ENCODE measurements around the gene UBAC2.
A peak's percentile ranks its signal among the peaks of the same experiment; 100 is the strongest.

The UBAC2 gene

DNA sequence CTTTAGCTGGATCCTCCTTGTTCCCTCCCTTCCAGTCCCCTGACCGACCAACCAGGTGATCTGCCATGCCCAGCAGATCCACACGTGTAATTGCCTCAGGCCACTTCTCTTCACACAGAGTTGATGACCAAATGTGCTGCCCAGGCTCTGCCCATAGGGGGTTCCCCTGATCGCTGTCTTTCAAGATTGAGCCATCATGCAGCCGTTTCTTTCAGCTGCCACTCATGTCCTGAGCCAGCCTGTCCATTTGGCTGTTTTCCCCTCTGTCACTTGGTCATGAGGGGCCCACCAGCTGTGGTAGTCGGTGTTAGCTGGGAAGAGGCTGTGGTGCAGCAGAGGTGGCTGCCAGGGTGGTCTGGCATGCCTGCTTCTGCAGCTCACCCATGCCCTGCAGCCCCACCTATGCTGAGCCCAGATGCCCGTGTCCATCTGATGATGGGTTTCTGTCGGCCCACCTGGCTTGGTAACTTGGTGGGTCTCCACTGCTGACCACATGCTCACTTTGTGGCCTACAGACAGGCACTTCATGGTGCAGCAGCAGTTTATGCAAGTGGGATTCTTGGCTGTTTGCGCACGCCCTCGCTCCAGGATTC lies 142.2 kb downstream of the UBAC2 start:
- no peak for DNase-seq

DNA sequence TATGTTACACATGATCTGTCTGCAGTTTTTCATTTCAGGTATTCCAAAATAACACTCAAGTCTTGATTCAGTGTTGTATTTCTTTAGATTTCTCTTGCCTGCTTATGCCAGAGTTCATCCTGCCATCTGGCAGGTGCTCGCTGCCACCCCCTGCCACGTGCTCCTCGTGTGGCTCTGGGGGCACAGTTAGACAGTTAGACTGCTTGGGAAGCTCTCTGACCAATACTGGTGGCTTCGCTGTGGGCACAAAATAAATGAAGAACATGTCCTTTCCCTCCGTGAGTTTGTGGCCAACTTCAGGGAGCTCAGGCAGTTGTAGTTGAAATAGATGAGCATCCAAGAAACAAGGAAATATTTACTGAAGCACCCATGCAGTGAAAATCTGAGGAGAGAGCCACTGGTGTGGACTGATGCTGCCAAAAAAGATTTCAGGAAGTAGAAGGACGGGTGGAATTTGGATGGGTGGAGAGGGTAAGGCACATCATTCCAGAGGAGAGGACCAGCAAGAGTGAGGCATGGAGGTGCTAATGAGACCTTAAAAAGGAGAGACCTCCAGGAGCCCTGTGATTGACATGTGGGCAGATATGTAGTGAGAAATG lies 144.1 kb downstream of the UBAC2 start:
- no peak for DNase-seq

DNA sequence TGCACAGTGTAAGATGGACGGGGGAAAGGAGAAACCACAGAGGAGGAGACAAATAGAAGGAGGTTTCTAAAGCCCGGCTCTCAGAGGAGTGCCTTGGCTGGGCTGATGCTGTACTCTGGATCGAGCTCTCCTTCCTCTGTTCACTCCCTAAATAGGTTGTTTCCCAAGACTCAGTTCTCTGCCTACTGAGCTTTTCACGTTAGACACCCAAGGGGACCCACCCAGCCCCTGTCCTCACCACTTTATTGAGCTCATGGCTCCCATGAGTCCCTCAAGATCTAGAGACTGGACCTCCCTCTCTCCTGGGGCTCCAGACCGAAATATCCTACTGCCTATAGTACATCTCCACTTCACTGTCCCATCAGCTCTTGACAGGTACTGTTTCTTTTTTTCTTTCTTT lies 144.7 kb downstream of the UBAC2 start:
- DNase-seq, result no peak

DNA sequence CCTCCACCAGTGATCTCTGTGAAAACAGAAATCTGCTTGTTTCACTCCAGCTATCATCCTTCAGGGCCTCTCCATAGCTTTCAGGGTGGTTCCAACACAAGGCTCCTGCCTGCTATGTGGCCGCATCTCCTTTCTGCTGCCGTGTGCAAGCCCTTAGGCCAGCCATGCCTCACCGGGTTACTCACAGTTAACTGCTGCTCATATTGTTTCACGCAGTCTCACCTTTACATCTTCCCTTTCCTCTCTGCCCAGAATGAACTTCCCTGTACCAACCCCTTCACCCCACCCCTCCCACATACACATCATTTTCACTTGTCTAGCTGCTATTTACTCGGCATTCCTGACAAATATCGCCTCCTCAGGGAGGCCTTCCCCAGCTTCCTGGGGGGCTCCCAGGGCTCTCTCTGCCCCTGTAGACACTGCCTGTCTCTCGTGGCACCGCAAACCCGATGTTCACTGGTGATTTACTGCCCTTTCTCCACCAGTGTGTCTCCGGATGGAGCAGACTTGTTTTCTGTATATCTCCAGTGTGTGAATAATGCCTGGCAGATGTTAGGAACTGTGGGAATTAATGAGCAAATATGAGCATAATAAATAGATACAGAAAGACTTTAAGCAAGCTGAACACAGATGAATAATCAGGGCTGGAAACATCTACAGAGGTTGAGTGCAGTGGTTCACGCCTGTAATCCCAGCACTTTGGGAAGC lies 145.8 kb downstream of the UBAC2 start:
- no peak for DNase-seq

DNA sequence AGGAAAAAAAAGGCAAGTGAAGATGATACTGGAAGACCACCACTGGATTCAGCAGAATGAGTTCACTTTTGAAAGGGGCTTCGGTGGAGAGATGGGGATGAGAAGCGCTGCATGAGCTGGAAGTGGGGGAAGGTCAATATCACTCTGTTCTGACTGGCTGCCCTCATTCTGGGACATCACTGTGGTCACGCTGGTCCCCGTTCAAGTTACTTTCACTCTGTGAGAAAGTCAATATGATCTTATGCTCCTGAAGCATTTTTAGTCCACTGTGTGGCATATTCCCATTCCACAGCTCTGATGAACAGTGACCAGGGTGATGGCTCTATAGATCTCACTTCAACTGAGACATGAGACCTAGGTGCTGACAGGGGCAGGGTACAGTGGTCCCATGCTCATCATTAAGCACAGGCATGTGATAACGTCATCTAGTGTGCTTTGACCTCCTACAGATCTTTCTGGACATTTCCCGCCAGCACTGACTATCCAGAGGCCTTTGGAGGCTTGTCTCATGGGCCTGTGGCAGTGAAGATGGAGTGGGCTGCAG lies 146.8 kb downstream of the UBAC2 start:
- DNase-seq, result no peak

DNA sequence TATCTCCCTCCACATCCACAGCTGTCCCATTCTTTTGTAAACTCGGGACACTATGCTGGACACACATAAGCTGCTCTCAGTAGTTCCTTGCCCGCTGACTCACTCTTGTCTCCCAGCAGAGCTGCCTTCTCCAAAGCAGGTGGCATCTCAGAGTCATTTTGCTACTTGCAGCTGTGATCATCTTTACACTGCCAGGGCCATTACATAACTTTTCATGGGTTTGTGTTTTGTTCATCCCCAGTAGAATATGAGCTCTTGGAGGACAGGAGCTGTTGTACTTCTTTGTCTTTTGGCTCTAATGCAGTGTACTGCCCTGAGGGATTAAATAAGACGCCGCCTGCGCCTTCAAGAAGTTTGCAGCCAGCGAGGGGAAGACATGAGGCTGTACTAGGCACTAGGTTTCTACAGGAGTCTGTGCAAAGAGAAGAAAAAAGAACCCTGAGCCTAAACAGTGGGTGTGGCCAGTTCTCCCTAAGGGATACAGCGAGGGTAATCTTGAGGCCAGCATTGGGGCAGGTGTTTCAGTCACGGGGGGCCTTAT lies 147.3 kb downstream of the UBAC2 start:
- peak in 1 of 2 donors; percentile 52 for DNase-seq

DNA sequence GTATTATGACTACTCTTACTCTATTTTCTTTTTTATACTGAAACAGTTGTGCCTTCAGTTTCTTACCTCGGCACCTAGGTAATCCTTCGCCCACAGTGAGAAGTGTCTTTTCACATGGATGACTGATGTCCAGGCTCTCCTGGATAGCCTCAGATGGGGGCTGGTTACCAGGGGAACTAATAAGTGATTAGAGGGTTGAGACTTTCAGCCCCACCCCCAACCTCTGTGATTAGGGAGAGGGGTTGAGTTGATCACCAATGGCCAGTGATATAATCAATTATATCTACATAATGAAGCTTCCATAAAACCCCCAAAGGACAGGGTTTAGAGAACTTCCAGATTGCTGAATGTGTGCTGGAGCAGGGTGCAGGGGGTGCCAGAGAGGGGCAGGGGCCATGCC lies 149.5 kb downstream of the UBAC2 start:
- DNase-seq, result no peak

DNA sequence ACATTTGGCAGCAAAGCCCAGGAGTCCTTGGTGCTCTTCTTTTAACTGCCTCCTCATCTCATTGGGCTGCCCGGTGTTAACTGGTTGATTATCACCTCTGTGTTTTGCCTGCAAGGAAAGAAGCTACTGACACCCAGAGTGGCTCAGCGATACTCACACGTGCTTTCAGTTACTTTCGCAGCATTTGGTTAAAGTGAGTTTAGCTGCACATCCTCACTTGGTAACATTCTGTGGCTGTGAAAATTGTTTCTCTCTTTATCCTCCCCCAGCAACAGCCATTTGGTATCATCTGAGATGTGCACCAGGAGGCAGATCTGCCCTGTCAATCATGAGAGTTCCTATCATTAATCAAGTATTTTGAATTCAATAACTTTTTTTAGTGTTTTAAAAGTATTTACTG lies 151.1 kb downstream of the UBAC2 start:
- DNase-seq, result no peak

DNA sequence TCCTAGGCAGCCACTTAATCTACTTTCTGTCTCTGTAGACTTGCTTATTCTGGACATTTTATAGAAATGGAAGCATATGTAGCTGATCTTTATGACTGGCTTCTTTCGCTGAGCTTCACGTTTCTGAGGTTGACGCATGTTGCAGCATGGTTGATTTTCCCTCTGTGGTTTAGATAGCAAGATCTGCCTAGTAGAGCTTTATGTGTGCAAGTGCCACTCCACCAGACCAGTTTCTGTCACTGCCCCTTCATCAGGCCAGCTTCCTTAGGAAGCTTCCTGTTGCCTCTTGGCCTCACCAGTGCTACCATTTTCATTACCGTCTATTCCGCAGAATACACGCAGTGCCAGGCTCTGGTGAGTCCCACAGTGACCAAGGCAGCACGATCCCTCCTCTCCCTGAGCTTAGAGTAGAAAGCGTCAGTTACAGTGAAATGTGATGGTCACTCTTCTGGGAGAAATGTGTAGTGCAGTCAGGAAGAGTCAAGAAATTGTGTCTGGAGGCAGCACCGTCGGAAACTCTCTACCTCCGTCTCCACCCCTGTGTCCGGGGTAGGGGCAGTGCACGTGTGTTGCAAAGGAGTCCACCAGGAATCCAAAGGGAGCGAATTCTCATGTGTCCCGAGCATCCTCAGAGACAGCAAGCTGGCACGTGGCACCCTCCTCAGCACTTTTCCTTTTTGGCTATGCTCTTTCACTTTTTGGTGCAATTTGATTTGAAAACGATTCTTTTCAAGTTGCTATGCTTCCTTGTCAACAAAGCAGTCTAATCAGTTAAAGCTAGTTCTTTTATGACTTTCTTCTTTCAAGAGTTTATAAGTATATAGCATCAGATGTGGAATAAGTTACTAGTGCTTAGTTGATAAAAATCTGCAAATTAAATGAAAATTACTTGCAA lies 151.9 kb downstream of the UBAC2 start:
- DNase-seq, result no peak

DNA sequence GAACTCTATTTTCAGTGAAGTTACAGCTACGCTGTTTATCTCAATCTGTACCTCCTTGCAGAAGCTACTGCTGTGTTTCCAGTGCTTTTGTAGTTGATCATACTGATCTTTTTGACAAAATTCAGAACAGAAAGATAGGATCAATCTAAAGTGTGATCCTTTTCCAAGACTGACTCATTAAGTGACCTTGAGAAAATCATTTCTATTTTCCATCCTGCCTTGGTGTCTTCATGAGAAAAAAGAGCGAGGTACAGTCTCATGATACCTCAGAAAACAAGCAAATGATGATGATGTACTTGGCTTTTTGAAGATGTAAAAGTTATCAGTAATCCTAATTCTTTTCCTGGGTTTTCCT lies 152.6 kb downstream of the UBAC2 start:
- DNase-seq, result no peak

DNA sequence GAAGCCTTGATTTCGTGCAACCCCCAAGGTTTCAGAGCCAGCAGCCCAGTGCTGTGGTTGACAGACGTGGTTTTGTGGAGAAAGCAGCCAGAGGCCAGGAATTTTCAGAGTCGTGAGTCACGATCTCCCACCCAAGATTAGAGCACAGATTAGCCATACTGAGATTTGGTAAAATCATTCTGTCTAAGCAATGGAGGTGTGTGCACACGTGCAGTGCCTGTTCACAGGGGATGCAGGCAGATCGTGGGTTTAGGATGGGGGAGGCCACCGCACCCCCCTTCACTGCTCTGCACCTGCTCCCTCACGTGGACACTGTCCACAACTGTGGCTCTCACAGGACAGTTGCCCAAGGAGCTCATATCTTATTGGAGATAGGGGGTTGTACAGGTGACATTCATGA lies 153.2 kb downstream of the UBAC2 start:
- DNase-seq, result no peak

DNA sequence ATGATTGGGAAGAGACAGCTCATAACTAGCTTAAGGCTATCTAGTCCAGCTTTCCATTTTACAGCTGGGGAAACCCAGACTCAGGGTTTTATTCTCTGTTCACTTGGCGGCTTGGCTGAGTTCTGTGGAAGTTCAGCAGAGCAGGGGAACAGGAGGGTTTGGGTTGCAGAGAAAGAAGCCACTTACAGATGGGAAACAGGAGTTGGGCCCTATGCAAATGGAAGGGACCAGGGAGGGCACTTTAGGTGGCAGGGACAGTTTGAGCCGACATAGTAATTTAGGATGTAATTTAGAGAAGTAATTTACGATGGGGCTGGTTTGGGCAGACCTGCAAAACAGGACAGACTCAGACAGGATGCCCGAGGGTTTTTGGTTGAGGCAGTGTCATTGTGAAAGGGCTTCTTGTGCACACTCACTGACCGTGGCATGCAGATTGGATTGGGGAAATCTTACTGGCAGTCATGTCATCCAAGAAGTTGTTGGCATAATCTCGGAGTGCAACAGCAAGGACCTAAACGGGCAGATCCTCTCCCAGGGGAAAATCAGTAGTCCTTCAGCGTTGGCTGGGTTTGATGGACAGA lies 153.8 kb downstream of the UBAC2 start:
- DNase-seq, result no peak

DNA sequence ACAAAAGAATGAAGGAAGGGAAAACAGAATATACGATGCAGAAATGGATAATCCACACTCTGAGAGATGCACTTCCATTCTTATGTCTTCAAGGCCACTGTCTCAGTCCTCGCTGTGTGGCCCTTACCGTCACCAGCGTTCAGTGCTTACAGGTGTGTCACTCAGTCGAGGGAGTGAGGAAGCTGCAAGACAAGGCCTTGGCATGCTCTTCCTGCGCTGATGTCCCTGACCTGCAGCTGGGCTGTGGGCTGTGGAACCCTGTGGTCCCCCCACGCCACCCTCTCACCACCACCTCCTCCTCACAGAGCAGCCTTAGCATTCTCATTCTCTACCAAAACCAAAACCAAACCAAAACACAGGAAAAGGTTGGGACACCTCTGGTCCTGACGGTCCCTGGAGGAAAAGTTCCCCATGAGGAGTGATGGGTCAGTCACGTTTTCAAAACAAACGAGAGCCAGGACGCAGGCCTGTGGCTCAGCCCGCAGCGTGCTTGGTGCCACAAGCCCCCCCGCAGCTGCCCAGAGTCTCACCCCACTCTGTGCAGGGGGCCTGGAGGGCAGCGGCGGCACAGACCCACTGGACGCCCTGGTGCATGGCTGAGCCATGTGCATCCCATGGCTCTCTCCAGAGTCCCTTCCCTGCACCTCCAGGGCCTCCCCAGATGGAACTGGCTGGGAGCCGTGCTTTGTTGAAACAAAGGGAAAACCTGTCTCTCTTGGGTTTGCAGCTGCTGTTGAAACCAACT lies 154.8 kb downstream of the UBAC2 start:
- no peak for DNase-seq

DNA sequence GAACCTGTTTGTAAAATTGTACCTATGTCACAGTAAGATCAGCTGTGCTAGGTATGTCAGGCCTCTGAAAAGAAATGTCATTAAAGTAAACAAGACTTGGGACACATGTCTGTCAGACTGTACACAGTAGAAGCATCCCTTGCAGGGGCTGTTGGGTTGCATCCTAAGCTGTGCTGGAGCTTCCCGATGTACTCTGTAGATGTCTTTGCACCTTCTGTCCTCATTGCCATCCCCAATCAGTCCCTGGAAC lies 155.3 kb downstream of the UBAC2 start:
- no peak for DNase-seq

DNA sequence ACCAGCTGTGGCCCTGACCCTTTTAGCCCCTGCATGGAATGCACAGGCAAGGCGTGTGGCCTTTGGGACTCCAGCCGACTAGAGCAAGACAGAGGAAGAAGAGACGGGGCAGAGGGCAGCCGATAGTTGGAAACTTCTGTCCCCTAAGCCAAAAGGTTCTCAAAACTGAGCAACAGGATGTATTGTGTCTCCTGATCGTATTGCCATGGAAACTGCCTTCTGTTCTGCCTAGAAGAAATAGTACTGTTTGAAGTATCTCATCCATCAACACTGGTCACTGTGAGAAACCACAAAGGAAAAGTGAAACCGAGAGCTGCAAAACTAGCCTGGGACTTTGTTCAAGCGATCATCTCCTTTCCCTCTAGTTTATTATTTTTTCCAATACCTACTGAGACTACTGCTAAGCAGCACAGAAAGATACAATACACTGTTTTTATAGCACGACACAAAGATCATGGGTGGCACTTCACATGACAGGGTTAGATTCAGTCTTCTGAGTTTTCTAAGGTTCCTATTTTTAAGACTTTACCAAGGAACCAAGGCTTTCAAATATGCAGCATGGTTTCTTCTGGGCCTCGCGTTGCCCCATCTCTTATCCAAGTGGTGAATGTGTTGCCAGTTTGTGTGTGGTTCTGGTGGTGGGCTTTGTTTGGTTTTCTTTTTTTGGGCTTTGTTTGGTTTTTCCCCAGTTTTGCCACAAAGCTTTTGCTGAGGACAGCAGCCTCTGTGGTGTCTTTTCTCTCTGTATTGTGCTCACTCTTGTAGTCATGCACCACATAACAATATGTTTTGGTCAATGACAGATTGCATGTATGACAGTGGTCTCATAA lies 155.8 kb downstream of the UBAC2 start:
- DNase-seq, result no peak

DNA sequence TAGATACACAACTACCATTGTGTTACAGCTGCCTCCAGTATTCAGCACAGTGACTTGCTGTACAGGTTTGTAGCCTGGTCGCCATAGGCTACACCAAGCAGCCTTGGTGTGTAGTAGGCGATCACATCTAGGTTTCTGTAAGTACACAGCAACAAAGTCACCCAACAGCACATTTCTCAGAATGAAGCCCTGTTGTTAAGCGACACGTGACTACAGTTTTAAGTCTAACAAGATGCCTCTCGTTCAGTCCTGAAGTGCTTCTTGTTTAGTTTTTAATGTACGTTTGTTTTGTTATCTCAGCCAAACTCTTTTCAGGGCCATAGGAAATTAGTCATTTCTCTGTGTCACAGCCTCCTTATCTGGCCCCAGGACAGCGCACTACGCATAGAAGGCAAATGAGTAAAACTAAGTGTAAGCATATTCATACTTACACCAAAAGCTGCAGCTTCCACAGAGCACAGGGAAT lies 156.5 kb downstream of the UBAC2 start:
- no peak for DNase-seq

DNA sequence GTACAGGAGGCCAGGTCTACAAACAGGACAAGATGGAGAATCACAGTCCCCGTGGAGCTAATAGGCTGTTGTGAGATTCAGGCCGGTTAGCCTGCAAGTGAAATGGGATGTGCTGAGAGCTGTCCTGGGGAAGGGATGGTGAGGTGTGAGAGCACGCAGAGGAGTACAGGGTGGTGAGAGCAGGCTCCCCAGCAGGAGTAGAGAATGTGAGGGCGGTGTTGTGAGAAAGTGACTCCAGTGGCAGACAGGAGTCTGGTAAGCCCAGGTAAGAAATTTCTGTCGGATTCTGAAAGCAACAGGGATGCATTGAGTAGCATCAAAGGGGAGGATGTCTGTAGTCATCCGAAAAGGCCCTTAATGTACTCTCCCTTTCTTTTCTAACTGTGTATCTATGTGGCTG lies 157.3 kb downstream of the UBAC2 start:
- no peak for DNase-seq

DNA sequence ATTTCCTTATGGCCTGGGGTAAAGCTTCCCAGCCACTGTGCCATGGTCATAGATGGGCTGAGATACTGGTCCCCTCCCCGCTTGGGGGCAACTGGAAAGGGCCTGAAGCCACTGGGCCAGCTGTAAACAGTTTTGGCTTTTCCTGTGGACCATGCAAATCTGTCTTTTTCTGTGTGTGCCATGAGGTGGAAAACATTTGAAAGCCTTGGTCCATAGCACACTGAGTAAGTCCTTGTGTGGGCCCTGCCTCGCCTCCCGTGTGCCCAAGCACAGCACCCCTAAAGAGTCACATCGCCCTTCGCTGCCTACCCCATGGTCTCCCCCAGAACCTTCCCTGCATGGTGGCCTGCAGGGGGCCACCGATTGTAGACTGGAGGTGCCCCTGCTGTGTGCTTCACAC lies 158.9 kb downstream of the UBAC2 start:
- DNase-seq, result no peak

DNA sequence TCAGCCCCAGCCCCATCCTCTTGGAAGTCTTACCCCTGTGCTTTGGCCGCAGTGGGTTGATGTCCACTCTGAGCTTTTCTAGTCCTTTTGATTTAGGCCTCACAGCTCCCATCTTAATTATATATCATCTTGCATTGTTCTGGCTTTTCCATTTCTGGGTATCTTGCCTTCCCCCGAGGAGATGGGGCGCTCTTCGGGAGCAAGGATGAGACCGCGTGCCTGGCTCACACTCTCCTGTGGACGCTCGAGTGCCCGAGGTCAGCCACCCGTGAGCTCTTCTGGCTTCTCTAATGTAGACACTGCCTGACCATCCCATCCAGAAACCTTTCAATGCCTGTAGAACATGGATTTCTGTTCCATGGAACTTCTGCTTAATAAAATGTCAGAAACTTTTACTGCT lies 160.0 kb downstream of the UBAC2 start:
- DNase-seq, result no peak

DNA sequence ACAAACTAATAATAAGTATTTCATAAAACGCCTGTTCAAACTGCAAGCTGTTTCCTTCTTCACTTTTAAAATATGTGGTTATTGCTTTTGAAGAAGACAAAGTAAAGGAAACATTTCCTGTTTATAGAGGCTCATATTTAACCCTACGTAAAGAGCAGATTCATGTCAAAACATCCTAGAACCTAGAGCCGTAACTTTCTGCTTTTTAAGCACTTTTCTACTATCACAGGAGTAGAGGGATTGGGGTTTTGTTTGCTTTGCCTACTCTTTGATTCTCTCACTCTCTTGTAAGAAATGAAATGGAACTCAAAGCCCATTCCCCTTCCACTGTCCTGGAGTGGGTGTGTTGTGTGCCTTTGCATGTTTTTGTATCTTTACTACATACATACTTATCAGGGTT lies 160.5 kb downstream of the UBAC2 start:
- DNase-seq, result no peak

DNA sequence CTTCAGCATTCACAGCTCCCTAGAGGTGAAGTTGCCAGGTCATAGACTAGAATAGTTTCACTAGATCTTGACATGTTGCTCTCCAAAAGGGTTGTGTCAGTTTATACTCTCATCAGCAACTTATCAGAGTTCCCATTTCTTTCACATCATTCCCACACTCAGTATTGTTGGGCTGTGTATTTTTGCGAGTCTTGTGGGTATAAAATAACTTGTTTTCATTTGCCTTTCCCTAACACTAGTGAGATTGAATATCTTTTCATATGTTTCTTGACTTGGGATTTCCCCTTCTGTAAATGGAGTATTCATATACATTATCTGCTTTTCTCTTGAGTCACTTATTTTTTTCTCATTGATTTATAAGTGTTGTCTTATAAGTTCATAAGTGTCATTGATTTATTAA lies 161.7 kb downstream of the UBAC2 start:
- DNase-seq, result no peak
